Right atrium auricular region (tissue), 2 donors: ENCODE data around the gene ACSF3. TPM values are rescaled to one million over a fixed set of nuclear protein-coding genes. Genes with fewer than 3 reads are reported as not detected.

Experiments
- DNase-seq: peaks from one replicate; pipeline ENCODE4 v3.0.0-alpha.2; 2019; ENCODE audit warnings: low spot score
- H3K27ac ChIP-seq, 2 donors: fragments of 200-600 bp; sonication (generic); 1 replicate in 1 of 2; 2 replicates in 1 of 2; pipeline ENCODE4 v1.5.1; 2016 to 2019
- H3K27me3 ChIP-seq, 2 donors: fragments of 200-600 bp; sonication (generic); one replicate each; pipeline versions ENCODE4 v1.5.1 to v1.6.0; 2017 to 2019
- H3K36me3 ChIP-seq: fragments of 200-600 bp; sonication (generic); one replicate; pipeline ENCODE4 v1.5.1; 2016
- H3K4me1 ChIP-seq, 2 donors: fragments of 200-600 bp; sonication (generic); one replicate each; pipeline versions ENCODE4 v1.5.1 to v1.6.0; 2017 to 2019
- H3K4me3 ChIP-seq, 2 donors: fragments of 200-600 bp; sonication (generic); 1 replicate in 1 of 2; 2 replicates in 1 of 2; pipeline ENCODE4 v1.5.1; 2017 to 2019; ENCODE audit warnings: mild to moderate bottlenecking in 1 of 2, moderate library complexity in 1 of 2
- H3K9me3 ChIP-seq, 2 donors: fragments of 200-600 bp; sonication (generic); one replicate each; pipeline ENCODE4 v1.5.1; 2019
- CTCF ChIP-seq, 2 donors: fragments of 200-600 bp; sonication (generic); IDR thresholded peaks; one replicate each; pipeline ENCODE4 v1.5.1; 2019; ENCODE audit warnings: antibody characterized with exemption in 2 of 2
- total RNA-seq, 2 donors: library from RNA; depleted of rRNA; stranded (reverse); fragments of >200 nt; gene quantifications; one replicate each; pipeline ENCODE4 v1.1.0, GENCODE V29; 2016

The ACSF3 gene
- total RNA-seq, 2 donors from 2014 or later = 13.4 to 15.9 TPM

- Histone ChIP-seq H3K27ac (no peak overlapping the region), H3K4me3 (no peak overlapping the region), H3K27me3 (no peaks in the 10 kb centered on the region), H3K4me1 (no peaks in the 10 kb centered on the region), H3K9me3 (no peaks in the 10 kb centered on the region), H3K36me3 (peaks cover 19% of the 10 kb centered on the region)
- no peak for TF ChIP-seq CTCF (IDR thresholded peaks at IDR 0.05)
- no peak for DNase-seq
These were observed 40.6 kb downstream of the ACSF3 start for GRCh38 chr16:89134269-89134668.

- no peak for DNase-seq
- Histone ChIP-seq H3K27me3 (no peaks in the 10 kb centered on the region), H3K27ac (no peak overlapping the region), H3K4me3 (no peak overlapping the region), H3K4me1 (no peaks in the 10 kb centered on the region), H3K36me3 (peaks cover 19% of the 10 kb centered on the region), H3K9me3 (no peaks in the 10 kb centered on the region)
- no peak for TF ChIP-seq CTCF (IDR thresholded peaks at IDR 0.05)
These were observed 41.5 kb downstream of the ACSF3 start for GRCh38 chr16:89135166-89135565.

GRCh38 chr16:89135971-89136765 lies 42.5 kb downstream of the ACSF3 start:
- Histone ChIP-seq H3K9me3 (no peaks in the 10 kb centered on the region), H3K27ac (no peak overlapping the region), H3K27me3 (no peaks in the 10 kb centered on the region), H3K4me3 (no peak overlapping the region), H3K4me1 (no peaks in the 10 kb centered on the region), H3K36me3 (peaks cover 19% of the 10 kb centered on the region)
- DNase-seq = no peak
- no peak for TF ChIP-seq CTCF (IDR thresholded peaks at IDR 0.05)

- no peaks in the 10 kb centered on the region for H3K27me3 ChIP-seq
- TF ChIP-seq CTCF (IDR thresholded peaks at IDR 0.05) = no peak
- no peak overlapping the region for H3K27ac ChIP-seq
- H3K4me1 ChIP-seq = no peaks in the 10 kb centered on the region
- no peaks in the 10 kb centered on the region for H3K9me3 ChIP-seq
- H3K36me3 ChIP-seq = peaks cover 19% of the 10 kb centered on the region
- DNase-seq = no peak
- no peak overlapping the region for H3K4me3 ChIP-seq
These were observed 43.3 kb downstream of the ACSF3 start for GRCh38 chr16:89136931-89137330.

GRCh38 chr16:89137666-89138512 lies 44.2 kb downstream of the ACSF3 start:
- H3K4me3 ChIP-seq = no peak overlapping the region
- DNase-seq = no peak
- TF ChIP-seq CTCF (IDR thresholded peaks at IDR 0.05) = no peak
- H3K36me3 ChIP-seq = peaks cover 18% of the 10 kb centered on the region
- no peaks in the 10 kb centered on the region for H3K27me3 ChIP-seq
- H3K9me3 ChIP-seq = no peaks in the 10 kb centered on the region
- H3K27ac ChIP-seq = no peak overlapping the region
- H3K4me1 ChIP-seq = no peaks in the 10 kb centered on the region
